Stimulated activated CD8-positive, alpha-beta memory T cell treated with anti-CD3 and anti-CD28 coated beads, Interleukin-12 subunit alpha, Interleukin-12 subunit beta, amount 100 ng/mL, for 24 hours (primary cell): Measurements from ENCODE around the gene TTBK1.
A peak's percentile ranks its signal among the peaks of the same experiment; 100 is the strongest.

Experiments used
- DNase-seq: peaks from one replicate; pipeline ENCODE4 v3.0.0-alpha.2; 2020; ENCODE audit errors: extremely low read depth

The TTBK1 gene

GRCh38 chr6:43255408-43256054, 12.2 kb downstream of the TTBK1 start:
- DNase-seq = no peak

DNA sequence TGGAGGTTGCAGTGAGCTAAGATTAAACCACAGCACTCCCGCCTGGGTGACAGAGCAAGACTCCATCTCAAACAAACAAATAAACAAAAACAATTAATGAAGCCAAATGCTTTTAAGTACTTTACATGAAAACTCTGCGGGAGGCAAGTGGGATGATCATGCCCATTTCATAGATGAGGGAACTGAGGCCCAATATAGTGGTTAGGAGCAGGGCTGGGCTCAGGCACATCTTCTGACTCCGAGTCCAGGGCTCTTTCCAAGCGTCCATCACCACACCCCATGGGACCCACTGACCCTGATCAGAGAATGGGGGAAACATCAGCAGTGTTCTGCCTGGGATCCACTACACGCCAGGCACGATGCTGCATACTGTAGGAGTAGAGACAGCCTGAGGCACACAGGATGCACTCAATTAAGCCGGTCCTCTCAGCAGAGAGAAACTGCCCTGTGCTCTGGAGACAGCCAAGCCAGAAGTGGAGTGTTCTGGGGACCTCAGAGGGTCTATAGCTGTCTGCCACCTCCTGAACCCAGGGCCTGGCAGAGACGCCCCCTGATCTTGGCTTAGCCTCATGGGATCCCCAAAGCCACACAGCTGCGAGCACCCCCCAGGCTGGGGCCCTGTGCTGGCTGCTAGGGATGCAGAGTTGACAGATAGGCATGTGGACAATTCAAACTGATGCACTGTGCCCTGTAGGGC, 13.5 kb downstream of the TTBK1 start:
- no peak for DNase-seq

GRCh38 chr6:43257367-43258145, 14.3 kb downstream of the TTBK1 start:
- no peak for DNase-seq

DNA sequence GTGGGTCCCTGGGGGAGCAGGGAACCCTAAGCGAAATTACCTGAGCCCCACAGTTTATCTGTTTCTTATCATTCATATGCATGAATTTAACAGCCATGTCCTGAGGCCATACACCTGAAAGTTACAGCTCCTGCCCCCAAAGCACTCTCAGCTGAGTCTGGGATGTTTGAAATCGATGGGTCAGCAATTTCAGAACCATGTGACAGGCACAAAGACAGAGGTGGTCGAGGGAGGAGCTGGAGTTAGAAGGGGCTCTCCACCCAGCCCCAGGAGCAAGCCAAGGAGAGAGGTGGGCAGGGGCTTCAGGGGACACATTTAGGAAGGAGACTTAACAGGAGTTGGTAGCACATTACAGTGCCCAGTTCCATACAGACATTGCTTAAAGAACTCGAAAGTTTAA, 14.9 kb downstream of the TTBK1 start:
- no peak for DNase-seq

DNA sequence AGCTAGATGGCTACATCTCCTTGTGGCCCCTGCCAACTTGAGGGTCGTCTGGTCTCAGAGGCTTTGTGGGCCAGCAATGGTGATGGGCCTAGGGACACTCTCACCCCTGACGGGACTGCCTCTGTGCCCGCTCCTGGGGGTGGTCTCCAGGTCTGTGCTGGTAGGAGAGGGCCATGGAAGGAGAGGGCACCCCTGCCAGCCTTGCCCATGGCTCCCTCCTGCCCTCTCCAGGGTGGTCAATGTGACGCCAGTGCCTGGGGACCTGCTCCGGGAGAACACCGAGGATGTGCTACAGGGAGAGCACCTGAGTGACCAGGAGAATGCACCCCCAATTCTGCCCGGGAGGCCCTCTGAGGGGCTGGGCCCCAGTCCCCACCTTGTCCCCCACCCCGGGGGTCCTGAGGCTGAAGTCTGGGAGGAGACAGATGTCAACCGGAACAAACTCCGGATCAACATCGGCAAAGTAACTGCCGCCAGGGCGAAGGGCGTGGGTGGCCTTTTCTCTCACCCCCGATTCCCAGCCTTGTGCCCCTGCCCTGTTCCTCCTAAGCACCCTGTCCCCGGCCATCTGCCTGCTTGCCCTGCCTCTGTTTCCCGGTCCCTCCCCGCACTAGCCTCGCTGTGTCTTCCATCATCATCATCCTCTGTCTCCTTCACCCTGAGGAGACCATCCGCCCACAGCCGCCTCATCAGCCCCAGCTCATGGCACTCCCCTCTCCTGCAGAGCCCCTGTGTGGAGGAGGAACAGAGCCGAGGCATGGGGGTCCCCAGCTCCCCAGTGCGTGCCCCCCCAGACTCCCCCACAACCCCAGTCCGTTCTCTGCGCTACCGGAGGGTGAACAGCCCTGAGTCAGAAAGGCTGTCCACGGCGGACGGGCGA, 15.8 kb downstream of the TTBK1 start:
- DNase-seq = no peak

GRCh38 chr6:43260791-43261190, 17.5 kb downstream of the TTBK1 start:
- no peak for DNase-seq

DNA sequence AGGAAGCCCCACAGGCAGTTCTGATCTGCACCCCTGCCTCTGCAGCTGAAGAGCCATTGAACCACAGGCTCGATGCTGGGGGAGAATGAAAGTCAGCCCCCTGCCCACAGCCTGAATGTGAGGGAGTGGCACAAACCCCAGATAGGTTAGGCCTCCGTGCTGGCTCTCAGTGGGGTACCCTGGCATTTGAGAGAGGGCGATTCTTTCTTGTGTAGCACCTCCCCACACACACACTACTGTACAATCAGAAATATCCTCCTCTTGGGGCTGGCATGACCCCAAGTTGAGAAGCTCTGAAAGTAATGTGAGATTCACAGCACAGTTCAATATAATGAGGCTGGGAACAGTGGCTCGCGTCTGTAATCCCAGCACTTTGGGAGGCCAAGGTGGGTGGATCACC, 17.9 kb downstream of the TTBK1 start:
- no peak for DNase-seq

- no peak for DNase-seq
Observed at GRCh38 chr6:43262000-43262779, 18.9 kb downstream of the TTBK1 start.

DNA sequence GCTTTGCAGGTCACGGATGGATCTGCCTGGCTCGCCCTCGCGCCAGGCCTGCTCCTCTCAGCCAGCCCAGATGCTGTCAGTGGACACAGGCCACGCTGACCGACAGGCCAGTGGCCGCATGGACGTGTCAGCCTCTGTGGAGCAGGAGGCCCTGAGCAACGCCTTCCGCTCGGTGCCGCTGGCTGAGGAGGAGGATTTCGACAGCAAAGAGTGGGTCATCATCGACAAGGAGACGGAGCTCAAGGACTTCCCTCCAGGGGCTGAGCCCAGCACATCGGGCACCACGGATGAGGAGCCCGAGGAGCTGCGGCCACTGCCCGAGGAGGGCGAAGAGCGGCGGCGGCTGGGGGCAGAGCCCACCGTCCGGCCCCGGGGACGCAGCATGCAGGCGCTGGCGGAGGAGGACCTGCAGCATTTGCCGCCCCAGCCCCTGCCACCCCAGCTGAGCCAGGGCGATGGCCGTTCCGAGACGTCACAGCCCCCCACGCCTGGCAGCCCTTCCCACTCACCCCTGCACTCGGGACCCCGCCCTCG, 19.6 kb downstream of the TTBK1 start:
- DNase-seq = no peak

DNA sequence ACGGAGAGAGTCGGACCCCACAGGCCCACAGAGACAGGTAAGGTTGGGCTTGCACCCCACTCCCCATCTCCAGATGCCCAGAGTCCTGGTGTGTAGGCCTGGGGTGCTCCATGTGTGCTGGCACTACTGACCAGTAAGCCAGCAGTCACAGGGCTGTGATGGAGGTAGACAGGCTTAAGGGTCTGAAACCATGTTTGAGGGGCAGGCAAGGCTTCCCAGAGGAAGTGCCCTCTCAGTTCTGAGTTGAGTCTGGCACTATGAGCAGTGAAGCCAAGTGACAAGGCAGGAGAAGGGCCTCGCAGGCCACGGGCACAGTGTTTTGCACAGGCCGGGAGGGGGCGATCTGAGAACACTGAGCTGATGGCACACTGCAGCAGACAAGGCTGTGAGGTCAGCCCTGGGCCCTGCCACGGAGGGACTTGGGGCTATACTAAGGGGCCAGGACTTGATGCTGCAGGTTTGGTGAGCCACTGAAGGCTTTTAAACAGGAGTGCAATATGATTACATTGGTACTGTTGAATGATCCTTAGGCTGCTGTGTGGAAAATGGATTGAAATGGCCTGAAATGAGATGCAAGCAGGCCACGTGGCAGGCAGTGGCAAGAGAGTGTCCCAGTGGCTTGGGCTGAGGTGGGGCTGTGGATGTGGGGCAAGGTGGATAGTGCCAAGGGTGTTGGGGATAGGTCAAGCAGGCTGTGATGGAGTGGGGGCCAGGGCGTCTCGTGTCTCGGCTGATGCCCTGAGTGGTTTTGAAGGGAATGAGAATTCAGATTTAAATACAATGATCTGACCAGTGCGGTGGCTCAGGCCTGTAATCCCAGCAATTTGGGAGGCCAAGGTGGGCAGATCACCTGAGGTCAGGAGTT, 20.3 kb downstream of the TTBK1 start:
- peak; percentile 39 for DNase-seq

- no peak for DNase-seq
Observed at GRCh38 chr6:43264599-43265145, 21.4 kb downstream of the TTBK1 start.

DNA sequence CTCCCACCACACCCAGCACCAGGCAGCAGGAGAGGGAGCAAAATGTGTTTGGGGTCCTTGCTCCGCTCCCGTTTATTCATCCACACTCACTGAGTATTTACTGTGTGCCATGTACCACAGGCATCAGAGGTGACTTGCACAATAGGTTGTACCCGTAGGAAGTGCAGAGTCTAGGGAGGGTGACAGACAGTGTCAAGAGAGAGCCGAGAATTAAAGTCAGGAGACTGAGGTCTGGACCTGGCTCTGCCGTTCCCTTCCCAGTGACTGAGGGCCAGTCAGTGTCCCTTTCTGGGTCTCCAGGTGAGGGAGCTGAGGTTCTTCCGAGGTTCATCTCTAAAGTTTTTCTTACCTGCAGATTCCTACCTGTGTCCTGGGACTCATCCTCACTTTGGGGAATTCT, 22.3 kb downstream of the TTBK1 start:
- DNase-seq = no peak

DNA sequence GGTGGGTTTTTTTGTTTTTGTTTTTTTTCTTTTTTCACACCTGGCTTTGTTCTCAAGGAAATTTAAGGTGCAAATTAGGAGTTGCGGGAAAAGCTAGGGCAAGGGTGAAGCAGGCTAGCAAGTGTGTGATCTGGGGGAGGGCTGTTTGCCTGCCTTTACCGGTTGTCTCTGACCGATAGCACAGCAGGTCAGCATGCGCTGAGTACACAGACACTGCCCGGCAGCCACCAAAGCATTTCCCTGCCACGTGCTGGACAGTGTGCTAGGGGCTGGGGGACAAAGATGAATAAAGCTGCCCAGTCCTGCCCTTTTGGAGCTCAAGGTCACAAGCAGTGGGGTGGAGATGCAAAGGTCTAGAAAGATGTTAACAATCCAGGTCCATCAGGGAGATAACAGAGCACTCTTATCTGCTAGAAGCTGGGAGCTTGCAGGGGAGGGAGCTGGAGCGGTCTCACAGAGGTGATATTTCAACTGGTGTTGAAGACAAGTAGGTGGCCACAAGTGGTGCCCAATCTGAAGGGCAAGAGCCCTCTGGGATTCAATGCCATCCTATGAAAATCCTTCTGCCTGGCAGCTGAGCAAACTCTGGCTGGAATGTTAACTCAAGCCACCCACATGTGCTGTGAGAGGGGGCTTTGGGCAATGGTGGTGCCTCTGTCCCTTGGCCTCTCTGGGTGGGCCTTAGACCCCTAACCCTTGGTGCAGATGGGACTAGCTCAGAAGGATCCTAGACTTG, 24.5 kb downstream of the TTBK1 start:
- DNase-seq = no peak

DNA sequence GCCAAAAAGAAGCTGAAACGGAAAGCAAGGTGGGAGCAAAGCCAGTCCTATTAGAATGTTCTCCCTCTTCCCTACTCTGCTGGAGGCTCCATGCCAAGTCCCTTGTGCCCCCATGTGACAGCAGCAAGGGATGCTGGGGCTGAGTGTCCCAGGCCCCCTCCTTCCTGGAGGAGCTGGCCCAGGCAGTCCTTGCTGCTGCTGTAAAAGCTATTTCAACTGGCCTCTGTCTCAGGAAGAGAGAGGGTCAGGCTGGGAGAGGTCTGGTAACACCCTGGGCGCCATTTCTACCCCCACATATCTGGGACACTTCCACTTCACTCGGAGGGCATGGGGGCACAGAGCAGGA, 25.0 kb downstream of the TTBK1 start:
- DNase-seq = no peak

GRCh38 chr6:43268782-43269272, 25.5 kb downstream of the TTBK1 start:
- no peak for DNase-seq

DNA sequence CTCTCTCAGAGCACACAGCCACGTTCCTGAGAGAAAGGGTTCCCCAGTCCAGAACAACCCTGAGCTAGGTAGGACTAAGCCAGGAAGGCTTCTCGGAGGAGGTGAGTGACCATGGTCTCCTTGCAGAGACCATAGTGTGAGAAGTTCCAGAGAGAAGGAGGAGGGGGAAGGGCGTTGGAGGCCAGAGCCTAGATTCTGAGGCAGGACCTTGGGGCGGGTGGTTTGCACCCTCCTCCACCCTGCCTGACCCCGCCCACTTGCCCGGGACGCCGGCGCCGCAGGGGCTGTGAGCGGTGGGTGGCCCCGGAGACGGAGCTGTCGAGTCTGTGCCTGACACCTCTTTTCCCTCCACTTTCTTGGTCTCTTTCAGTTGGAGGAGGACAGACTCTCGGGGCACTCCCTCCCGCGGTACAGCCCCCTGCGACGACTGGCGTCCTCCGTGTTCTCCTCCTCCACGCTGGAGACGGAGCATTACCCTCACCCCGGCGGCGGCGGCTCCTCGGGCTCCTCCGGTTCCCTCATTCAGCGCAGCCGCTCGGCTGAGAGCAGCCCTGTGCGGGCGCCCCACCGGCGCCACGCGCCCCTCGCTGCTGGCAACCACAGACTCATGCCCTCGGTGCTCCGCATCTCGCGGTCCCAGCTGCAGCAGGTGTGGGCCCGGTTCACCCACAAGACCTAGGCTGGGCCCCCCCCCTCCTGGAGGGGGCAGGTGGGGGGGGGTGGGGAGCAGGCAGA, 26.2 kb downstream of the TTBK1 start:
- DNase-seq = no peak

DNA sequence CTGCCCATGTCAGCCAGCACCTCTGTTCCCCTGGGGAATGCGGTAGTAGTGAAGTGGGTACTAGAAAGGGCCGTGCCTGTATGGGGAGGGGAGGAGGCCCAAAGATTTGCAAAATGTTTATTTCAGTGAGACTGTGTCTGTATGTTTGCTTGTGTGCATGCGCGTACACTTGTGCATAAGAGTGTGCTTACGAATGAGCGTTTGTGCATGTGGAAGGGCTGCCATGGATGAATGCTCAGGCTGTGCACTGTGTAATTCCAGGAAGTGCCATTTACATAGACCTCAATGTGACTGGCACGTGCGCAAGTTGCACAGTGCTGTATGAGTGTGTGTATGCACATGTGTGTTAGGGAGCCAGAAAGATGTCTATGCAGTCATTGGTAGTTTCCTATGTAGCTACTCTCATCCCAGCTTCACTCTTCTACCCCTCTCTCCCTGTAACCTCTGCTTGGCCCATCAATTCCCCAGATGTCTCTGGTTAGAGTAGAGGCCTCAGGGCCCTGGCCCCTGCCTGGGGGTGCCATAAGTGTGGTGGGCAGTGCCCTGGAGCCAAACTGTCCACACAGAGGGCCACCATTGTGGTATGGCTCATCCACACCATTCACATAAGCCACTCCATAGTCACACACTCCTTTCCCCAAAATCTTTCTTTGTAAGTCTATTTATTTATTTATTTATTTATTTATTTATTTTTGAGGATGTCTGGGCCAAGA, 28.0 kb downstream of the TTBK1 start:
- no peak for DNase-seq

DNA sequence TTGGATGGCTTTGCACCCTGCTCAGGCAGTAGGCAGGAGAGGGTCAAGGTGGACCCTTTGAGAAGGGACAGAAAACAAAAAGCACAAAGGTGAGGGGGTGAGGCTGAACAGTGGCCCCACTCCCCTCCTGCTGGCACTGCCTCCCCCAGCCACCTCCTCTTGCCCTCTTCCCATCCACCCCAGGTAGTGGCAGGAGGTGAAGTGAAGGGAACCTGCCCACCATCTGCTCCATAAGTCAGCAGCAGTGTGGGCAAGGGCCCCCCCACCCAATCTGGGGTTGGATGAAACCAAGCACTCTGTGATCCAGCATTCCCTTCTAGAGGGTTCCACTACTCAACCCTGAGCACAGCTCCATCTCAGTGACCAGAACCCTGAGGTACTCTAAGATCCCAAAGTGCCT, 28.7 kb downstream of the TTBK1 start:
- no peak for DNase-seq
